ENCODE results near the gene EBP. TPM values are rescaled to one million over a fixed set of nuclear protein-coding genes. Genes with fewer than 3 reads are reported as not detected.

The EBP gene
- total and polyA plus RNA-seq, 7 donors: 3.8 to 11.9 (median 8.1) TPM

GRCh38 chrX:48476919-48477318, 44.7 kb upstream of the EBP start:
- no peaks in the 10 kb centered on the region for H3K4me1 ChIP-seq
- no peak for DNase-seq
- intact Hi-C loops (cut with DNase I): loop anchor here in 1 of 2 donors (10.0 kb wide), 1 partner anchor 402 kb away; the partner anchor contains the start of gene ZNF630
- H3K9me3 ChIP-seq: no peaks in the 10 kb centered on the region
- peaks cover 0 to 9% of the 10 kb centered on the region in 2 donors for H3K36me3 ChIP-seq (ENCODE audit: insufficient read depth in 1 of 2, low read depth in 1 of 2)
- H3K27ac ChIP-seq: peak overlapping the region; percentile 72
- ATAC-seq: no peak
- no peaks in the 10 kb centered on the region for H3K27me3 ChIP-seq (ENCODE audit: insufficient read depth in 3 of 3, low read length in 2 of 3)
- 61 to 83% (median 68%) methylated on average over 4 of the region's 4 CpGs for WGBS, 3 donors
- TF ChIP-seq, protein P1, sequence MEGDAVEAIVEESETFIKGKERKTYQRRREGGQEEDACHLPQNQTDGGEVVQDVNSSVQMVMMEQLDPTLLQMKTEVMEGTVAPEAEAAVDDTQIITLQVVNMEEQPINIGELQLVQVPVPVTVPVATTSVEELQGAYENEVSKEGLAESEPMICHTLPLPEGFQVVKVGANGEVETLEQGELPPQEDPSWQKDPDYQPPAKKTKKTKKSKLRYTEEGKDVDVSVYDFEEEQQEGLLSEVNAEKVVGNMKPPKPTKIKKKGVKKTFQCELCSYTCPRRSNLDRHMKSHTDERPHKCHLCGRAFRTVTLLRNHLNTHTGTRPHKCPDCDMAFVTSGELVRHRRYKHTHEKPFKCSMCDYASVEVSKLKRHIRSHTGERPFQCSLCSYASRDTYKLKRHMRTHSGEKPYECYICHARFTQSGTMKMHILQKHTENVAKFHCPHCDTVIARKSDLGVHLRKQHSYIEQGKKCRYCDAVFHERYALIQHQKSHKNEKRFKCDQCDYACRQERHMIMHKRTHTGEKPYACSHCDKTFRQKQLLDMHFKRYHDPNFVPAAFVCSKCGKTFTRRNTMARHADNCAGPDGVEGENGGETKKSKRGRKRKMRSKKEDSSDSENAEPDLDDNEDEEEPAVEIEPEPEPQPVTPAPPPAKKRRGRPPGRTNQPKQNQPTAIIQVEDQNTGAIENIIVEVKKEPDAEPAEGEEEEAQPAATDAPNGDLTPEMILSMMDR (IDR thresholded peaks at IDR 0.05): no peak
- H3K4me3 ChIP-seq: peak overlapping the region; percentile 70

DNA sequence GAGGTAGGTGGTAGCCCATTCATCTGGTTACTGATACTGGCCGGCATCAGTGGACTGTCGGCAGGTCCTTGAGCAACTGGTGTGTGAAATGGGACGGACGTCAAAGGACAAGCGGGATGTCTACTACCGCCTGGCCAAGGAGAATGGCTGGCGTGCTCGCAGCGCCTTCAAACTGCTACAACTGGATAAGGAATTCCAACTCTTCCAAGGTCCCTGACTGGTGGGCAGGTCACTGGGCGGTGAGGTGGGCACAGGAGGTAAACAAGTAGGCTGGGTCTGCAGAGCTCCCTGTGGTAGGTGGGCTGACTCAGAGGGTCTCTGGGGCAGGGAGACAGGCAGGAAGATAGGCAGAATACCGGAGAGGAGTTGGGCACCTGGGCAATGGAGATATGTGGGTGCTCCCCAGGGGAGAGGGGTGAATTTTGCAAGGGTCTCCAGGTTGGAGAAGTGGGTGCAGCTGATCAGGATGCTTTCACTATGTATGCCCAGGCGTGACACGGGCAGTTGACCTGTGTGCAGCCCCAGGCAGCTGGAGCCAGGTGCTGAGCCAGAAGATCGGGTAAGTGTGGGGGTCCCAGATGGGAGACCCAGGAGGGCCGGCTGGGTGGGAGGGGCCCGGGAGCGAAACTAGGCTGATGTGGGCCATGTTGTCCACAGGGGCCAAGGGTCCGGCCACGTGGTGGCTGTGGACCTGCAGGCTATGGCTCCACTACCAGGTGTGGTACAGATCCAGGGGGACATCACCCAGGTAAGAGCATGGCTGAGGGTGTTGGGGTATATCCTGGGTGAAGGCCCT, 43.5 kb upstream of the EBP start:
- Histone ChIP-seq H3K27ac (no peak overlapping the region), H3K36me3 (ENCODE audit: insufficient read depth in 1 of 2, low read depth in 1 of 2) (peaks cover 0 to 21% of the 10 kb centered on the region in 2 donors), H3K4me3 (no peak overlapping the region), H3K4me1 (no peaks in the 10 kb centered on the region), H3K9me3 (no peaks in the 10 kb centered on the region), H3K27me3 (ENCODE audit: insufficient read depth in 3 of 3, low read length in 2 of 3) (no peaks in the 10 kb centered on the region)
- 90 to 95% (median 92%) methylated on average over 16 to 19 of the region's 19 CpGs for WGBS, 3 donors
- ATAC-seq: no peak
- intact Hi-C loops (cut with DNase I): loop anchor here in 1 of 2 donors (10.0 kb wide), 1 partner anchor 403 kb away; the partner anchor contains the start of gene ZNF630
- DNase-seq: no peak
- TF ChIP-seq, protein P1 (IDR thresholded peaks at IDR 0.05): no peak

DNA sequence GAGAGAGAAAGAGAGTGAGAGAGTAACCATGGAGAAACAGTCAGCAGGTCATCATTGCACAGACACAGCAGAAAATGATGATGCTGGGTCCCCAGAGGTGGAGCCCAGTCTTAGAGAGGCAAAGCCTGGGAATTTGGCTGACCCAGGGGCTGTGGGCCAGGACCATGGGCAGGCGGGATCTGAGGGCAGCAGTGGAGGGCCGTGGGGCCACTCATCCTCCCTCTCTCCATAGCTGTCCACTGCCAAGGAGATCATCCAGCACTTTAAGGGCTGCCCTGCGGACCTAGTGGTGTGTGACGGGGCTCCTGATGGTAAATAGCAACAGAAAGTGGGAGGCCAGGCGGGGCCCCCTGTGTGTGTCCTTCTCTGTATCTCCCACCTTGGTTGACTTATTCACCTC, 42.8 kb upstream of the EBP start:
- 69 to 83% (median 83%) methylated on average over 4 to 5 of the region's 5 CpGs for WGBS, 3 donors
- H3K9me3 ChIP-seq: no peaks in the 10 kb centered on the region
- H3K4me3 ChIP-seq: no peak overlapping the region
- H3K27ac ChIP-seq: no peak overlapping the region
- no peak for DNase-seq
- H3K36me3 ChIP-seq (ENCODE audit: insufficient read depth in 1 of 2, low read depth in 1 of 2): peaks cover 0 to 28% of the 10 kb centered on the region in 2 donors
- TF ChIP-seq, protein P1 (IDR thresholded peaks at IDR 0.05): no peak
- no peaks in the 10 kb centered on the region for H3K27me3 ChIP-seq (ENCODE audit: insufficient read depth in 3 of 3, low read length in 2 of 3)
- intact Hi-C loops (cut with DNase I): loop anchor here in 1 of 2 donors (10.0 kb wide), 1 partner anchor 404 kb away; the partner anchor contains the start of gene ZNF630
- no peaks in the 10 kb centered on the region for H3K4me1 ChIP-seq
- ATAC-seq: no peak

GRCh38 chrX:48480142-48480541, 41.5 kb upstream of the EBP start:
- TF ChIP-seq, protein P1 (IDR thresholded peaks at IDR 0.05): no peak
- intact Hi-C loops (cut with DNase I): no loop called here
- Histone ChIP-seq H3K9me3 (no peaks in the 10 kb centered on the region), H3K36me3 (ENCODE audit: insufficient read depth in 1 of 2, low read depth in 1 of 2) (peaks cover 0 to 36% of the 10 kb centered on the region in 2 donors), H3K27me3 (ENCODE audit: insufficient read depth in 3 of 3, low read length in 2 of 3) (no peaks in the 10 kb centered on the region), H3K27ac (no peak overlapping the region), H3K4me3 (no peak overlapping the region), H3K4me1 (no peaks in the 10 kb centered on the region)
- DNase-seq (no peak), ATAC-seq (no peak)
- WGBS, 3 donors: 66 to 98% (median 96%) methylated on average over 3 of the region's 3 CpGs

Data from psoas muscle (tissue), 8 donors.